Mesenteric fat pad (tissue), 1 donor: ENCODE data around the gene ODC1. TPM values are rescaled to one million over a fixed set of nuclear protein-coding genes. Genes with fewer than 3 reads are reported as not detected.

ENCODE experiments used
- DNase-seq: peaks from one replicate; pipeline ENCODE4 v3.0.0-alpha.2; 2020; ENCODE audit warnings: low spot score
- total RNA-seq: library from RNA; stranded (reverse); fragmentation: NEBNext Ultra II Directional; extraction: Animal tissue kit (Norgen Biotek cat#: 25700); gene quantifications from one replicate; pipeline ENCODE4 v1.2.1, GENCODE V29; 2021
- donor health status: DM: yes; HTN: yes; CAD: no.

ODC1 gene
- total RNA-seq, 1 donor from 2014 or later, result 32.8 TPM

DNA sequence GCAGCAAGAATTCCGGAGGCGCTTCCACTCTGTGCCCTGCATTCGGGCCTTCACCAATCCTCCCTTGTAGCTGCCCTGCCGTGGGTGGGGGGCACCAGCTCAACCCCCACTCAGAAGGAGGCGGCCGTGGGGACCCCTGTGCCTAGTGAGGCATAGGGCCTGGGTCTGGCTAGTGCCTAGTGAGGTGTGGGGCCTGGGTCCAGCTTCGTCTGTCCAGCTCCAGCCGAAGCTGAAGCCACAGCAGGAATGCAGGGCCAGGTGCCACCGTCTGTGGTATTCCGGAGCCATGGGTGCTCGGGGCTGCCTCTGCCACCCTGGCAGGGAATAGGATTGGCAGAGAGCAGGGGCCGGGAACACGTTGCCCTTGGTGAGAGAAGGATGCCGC, 12.3 kb downstream of the ODC1 start:
- no peak for DNase-seq

GRCh38 chr2:10434886-10435819, 13.0 kb downstream of the ODC1 start:
- no peak for DNase-seq

- DNase-seq, result no peak
These were observed 13.9 kb downstream of the ODC1 start for GRCh38 chr2:10433947-10434885.

DNA sequence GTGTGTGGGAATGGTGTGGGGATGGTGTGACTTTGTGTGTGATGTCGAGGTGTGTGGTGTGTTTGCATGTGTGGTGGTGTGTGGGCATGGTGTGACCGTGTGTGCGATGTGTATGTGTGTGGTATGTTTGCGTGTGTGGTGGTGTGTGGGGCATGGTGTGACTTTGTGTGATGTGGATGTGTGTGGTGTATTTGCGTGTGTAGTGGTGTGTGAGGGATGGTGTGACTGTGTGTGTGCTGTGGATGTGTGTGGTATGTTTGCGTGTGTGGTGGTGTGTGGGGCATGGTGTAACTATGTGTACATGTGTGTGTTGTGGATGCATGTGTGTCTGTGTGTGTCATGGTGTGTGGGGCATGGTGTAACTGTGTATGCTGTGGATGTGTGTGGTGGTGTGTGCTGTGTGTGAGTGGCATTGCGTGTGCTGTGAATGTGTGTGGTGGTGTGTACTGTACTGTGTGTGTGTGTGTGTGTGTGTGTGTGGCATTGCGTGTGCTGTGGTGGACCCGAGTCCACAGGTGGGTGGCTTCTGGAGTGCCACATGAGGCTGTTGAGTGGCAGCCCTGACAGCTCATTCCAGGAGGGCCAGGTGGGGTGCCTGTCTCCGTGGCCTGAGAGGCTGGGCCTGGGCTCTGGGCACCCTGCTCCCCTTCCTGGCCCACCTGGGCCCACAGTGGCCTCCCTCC, 14.7 kb downstream of the ODC1 start:
- DNase-seq, result no peak

DNA sequence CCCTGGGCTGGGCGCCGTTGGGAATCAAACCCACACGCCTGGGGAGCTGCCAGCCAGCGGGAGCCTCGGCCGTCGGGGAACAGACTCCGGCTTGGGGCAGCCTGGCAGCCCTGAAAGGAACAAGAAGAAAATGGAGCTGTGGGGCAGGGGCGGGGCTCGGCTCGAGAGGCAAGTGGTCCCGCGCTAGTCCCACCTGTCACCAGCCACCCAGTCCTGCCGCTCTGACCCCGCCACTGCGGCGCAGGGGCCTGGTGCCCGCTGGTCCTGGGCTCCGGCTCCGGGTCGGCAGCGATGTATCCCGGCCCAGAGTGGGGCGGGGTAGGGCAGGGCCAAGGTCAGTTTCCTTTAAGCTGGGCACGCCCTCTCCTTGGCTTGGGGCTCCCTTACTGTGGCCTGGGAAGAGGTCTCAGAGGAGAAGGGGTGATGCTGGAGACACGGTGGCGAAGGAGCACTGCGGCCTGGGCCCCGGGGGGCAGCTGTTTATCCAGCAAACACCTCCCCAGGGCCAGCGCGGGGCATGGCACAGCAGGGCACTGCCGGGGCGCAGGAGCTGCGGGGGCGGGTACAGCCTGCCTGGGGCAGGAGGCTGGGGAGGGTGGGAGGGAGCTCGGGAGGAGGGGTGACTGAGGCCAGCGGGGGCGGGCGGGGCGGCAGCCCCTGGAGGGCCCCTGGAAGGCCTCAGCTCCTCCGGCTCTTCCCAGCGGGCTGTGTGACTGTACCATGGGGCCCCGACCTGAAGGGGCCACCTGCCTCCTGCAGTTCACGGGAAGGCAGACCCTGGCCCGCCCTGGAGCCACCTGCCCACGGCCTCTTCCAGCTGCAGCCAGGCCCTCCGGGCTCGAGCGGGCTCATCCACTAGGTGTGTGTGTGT, 15.6 kb downstream of the ODC1 start:
- DNase-seq, result no peak

- no peak for DNase-seq
These were observed 16.3 kb downstream of the ODC1 start for GRCh38 chr2:10431797-10432196.

DNA sequence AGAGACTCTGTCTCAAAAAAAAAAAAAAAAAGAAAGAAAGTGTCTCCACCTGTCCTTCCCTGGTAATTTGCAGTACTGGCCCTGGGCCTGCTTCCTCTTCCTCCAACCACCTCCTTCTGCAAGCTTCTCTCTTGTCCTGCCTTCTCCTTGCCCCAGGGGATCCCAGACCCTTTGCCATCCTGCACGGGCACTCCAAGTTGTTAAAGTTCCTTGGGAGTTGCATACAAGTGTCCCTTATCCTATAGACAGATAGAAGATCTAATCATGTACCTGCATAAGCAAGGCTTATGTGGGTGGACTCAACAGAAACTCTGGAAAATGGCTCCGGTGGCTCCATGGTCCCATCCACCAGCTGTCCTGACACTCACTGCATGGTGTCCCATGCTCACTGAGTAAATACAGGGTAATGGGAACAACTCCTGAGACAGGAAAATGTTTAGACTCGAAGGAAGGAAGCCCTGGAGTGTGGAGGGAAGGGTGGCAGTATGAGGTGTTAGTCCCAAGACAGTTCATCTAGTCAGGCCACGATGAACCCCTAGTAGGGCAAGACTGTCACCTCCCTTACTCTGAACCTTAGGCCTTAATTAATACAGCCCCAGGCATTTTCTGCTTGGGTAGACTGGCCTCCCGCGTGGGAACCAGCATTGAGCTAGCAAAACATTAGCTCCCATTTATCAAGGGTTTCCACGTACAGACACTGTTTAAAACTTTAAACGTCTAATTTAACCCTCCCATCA, 17.1 kb downstream of the ODC1 start:
- no peak for DNase-seq

GRCh38 chr2:10428924-10429323, 19.2 kb downstream of the ODC1 start:
- DNase-seq, result no peak

DNA sequence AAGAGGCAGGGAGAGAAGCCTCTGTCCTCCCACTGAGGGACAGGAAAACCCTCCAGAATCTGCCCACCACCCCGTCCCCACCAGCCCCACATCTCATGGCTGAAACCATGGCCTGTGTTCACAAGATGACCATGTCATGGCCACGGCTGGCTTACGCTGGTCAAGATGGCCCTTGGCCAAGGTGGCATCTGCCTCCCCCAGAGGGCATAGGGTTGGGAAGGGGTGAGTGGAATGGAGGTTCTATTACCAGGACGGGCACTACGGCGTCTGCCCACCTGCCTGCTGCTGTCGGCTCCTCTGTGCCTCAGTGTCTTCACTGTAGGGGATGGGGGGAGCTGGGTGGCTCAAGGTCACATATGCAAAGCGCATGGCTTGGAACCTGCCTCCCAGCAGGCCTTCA, 19.8 kb downstream of the ODC1 start:
- no peak for DNase-seq

DNA sequence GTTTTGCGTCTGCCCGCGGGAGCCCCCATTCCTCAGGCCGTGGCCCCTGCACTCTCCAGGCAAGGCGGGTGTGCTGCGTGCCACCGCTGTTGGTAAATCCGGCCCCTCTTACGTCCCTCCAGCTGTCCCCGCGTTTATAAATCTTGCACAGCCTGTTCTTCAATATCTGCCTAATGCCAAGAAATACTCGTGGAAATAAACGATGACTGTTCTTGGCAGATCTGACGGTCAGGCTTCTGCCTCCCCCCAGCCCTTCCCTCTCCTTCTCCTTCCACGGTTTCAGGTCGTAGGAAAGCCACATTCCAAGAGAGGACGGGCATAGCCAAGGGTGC, 20.5 kb downstream of the ODC1 start:
- no peak for DNase-seq

DNA sequence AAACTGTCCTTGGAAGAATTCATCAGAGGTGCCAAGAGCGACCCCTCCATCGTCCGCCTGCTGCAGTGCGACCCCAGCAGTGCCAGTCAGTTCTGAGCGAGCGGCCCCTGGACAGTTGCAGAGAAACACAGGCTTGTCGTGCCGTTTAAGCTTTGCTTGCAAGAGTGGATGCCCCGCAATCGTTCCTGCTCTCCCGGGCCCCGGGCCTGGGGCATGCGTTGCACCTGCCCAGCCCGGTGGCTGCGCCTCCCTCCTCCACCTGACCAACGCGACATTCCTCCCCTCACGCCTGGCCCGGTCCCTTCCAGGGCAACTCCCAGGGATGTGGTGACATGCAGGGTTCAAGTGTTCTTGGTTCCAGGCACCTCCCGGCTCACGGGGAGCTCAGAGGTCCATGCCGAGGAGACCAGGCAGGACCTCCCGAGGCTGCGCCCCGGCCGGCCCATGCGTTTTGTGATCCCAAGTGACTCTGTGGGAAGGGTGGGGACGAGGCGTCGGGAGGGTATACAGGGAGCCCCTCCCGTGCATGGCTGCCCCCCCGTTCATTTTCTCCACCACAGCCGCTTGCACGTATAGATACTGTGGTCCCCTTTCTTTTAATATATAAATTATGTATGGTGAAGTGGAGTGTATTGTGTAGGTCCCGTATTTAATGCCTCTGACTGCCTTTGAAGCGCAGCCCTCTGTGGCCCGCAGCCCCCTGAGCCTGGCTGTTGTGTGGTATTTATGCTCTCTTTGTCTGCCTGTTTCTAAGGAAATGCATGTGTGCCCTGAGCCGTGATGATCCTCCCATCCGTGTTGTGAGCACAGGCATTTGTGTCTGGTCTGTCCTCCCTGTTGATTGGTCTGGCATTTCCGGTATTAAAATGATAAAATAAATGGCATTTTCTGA, 21.2 kb downstream of the ODC1 start:
- DNase-seq, result no peak

- DNase-seq, result no peak
These were observed 22.4 kb downstream of the ODC1 start for GRCh38 chr2:10425699-10426098.

- DNase-seq, result no peak
These were observed 23.1 kb downstream of the ODC1 start for GRCh38 chr2:10424916-10425505.

- DNase-seq, result no peak
These were observed 24.1 kb downstream of the ODC1 start for GRCh38 chr2:10424051-10424450.

DNA sequence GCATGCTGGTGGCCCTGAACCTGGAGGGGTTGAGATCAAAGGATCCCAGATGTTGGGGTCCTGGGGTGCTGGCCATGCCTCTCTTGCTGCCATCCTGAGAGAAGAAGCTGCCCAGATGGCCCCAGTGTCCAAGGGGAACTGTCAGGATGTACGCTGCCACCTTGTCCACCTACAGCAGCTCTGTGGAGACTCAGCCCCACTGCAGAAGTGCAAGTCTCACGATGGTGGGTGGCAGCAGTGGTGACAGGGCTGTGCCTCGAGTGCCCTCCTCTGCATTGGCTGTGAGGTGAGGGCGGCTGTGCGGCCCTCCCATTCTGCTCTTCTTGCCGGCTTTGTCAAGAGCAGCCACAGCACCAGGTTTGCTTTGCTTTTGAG, 24.7 kb downstream of the ODC1 start:
- no peak for DNase-seq

GRCh38 chr2:10422732-10423399, 25.3 kb downstream of the ODC1 start:
- DNase-seq, result no peak

GRCh38 chr2:10422251-10422650, 25.9 kb downstream of the ODC1 start:
- no peak for DNase-seq
